HG03442 (cell line): ENCODE results near the gene LYST.
A peak's percentile ranks its signal among the peaks of the same experiment; 100 is the strongest.
"Not testable (repeated sequence)": the region's sequence is repeated elsewhere in the genome, so short reads cannot be mapped to it uniquely, and the experiment has no call there.

Experiments used
- ATAC-seq: cut with Tn5 transposase; IDR thresholded peaks from one replicate; pipeline ENCODE4 v1.9.1; 2021; ENCODE audit warnings: mild to moderate bottlenecking, moderate library complexity; ENCODE audit not compliant: unreplicated experiment

LYST gene

GRCh38 chr1:235670157-235670776 lies 196.4 kb downstream of the LYST start:
- no peak for ATAC-seq

GRCh38 chr1:235669277-235669676 lies 197.4 kb downstream of the LYST start:
- ATAC-seq = no peak

- no peak for ATAC-seq
Measured at GRCh38 chr1:235663628-235664027, 203.1 kb downstream of the LYST start.

- no peak for ATAC-seq
Measured at GRCh38 chr1:235661568-235661967, 205.1 kb downstream of the LYST start.

GRCh38 chr1:235659186-235659771 lies 207.4 kb downstream of the LYST start:
- ATAC-seq = no peak

- no peak for ATAC-seq
Measured at GRCh38 chr1:235657747-235658526, 208.8 kb downstream of the LYST start.

GRCh38 chr1:235657269-235657668 lies 209.4 kb downstream of the LYST start:
- no peak for ATAC-seq

- no peak for ATAC-seq
Measured at GRCh38 chr1:235652364-235652763, 214.3 kb downstream of the LYST start.

GRCh38 chr1:235651170-235651806 lies 215.4 kb downstream of the LYST start:
- ATAC-seq = no peak

- ATAC-seq = no peak
Measured at GRCh38 chr1:235650341-235651169, 216.2 kb downstream of the LYST start.

- peak; percentile 36 for ATAC-seq
Measured at GRCh38 chr1:235649368-235650163, 217.1 kb downstream of the LYST start, which contains the start of gene GNG4. Gene GNG4, minus strand, starts transcription at chr1:235649784. Its CDS starts 65,946 bp downstream, at chr1:235583838.

- peak; percentile 46 for ATAC-seq
Measured at GRCh38 chr1:235648954-235649367, 217.7 kb downstream of the LYST start.

GRCh38 chr1:235648407-235648907 lies 218.2 kb downstream of the LYST start:
- ATAC-seq = no peak

GRCh38 chr1:235647537-235647936 lies 219.2 kb downstream of the LYST start:
- not testable (repeated sequence) for ATAC-seq

GRCh38 chr1:235646463-235646862 lies 220.2 kb downstream of the LYST start:
- ATAC-seq = no peak

- ATAC-seq = no peak
Measured at GRCh38 chr1:235644693-235645305, 221.9 kb downstream of the LYST start.

- ATAC-seq = no peak
Measured at GRCh38 chr1:235643837-235644692, 222.6 kb downstream of the LYST start.

- no peak for ATAC-seq
Measured at GRCh38 chr1:235642943-235643371, 223.7 kb downstream of the LYST start.
